Measurements from ENCODE around the gene RTCA. TPM values are rescaled to one million over a fixed set of nuclear protein-coding genes. Genes with fewer than 3 reads are reported as not detected.
A peak's percentile ranks its signal among the peaks of the same experiment; 100 is the strongest.

RTCA gene
- total RNA-seq, 1 experiment from 2014 or later: 33.6 TPM

GRCh38 chr1:100304921-100305320 is 38.9 kb downstream of the RTCA start:
- Histone ChIP-seq H3K4ac (ENCODE audit: low read depth, low read length) (no peak overlapping the region), H4K5ac (ENCODE audit: insufficient read length, low read depth, low read length) (no peak overlapping the region), H3K9me3 (ENCODE audit: control insufficient read depth, low read depth, low read length) (no peaks in the 10 kb centered on the region), H3K27me3 (ENCODE audit: insufficient read depth, low read length) (no peaks in the 10 kb centered on the region), H3K14ac (ENCODE audit: insufficient read depth, low read length) (no peak overlapping the region), H2BK12ac (ENCODE audit: insufficient read length, low read depth, low read length) (no peak overlapping the region), H2BK20ac (ENCODE audit: low read depth, low read length, poor library complexity, severe bottlenecking) (no peak overlapping the region), H3T11ph (ENCODE audit: low read length) (no peak overlapping the region), H3K4me2 (ENCODE audit: insufficient read depth, insufficient read length, low read length) (no peak overlapping the region), H3K79me2 (ENCODE audit: insufficient read depth, low read length) (no peaks in the 10 kb centered on the region), H2BK5ac (ENCODE audit: insufficient read length, low read length) (no peak overlapping the region), H2AFZ (ENCODE audit: low read length) (no peak overlapping the region), H4K91ac (ENCODE audit: insufficient read length, low read depth, low read length) (no peak overlapping the region), H3K18ac (ENCODE audit: insufficient read length, low read depth, low read length) (no peak overlapping the region), H3K79me1 (ENCODE audit: insufficient read depth, low read depth, low read length, poor library complexity, severe bottlenecking) (no peaks in the 10 kb centered on the region), H3K27ac (ENCODE audit: insufficient read length, low read depth, low read length) (no peak overlapping the region), H3K23me2 (ENCODE audit: insufficient read length, low read depth, low read length, poor library complexity, severe bottlenecking) (no peaks in the 10 kb centered on the region), H4K20me1 (ENCODE audit: control insufficient read depth, insufficient read depth, insufficient read length) (no peaks in the 10 kb centered on the region), H2BK120ac (ENCODE audit: low read depth, low read length, poor library complexity, severe bottlenecking) (no peak overlapping the region), H3K56ac (ENCODE audit: insufficient read length, low read depth, low read length) (no peak overlapping the region), H3K4me1 (ENCODE audit: insufficient read depth, low read length) (0 out of 2 replicates have a peak, but pooled peaks cover 3% of the 10 kb centered on the region), H2AK5ac (ENCODE audit: insufficient read length, low read length) (no peak overlapping the region), H2BK15ac (ENCODE audit: low read depth, low read length) (no peak overlapping the region), H3K9ac (ENCODE audit: extremely low read depth, insufficient read length, low read length) (no peak overlapping the region), H4K8ac (replicated peaks; ENCODE audit: insufficient read length, low read depth, low read length) (no peak overlapping the region), H3K23ac (ENCODE audit: insufficient read length, low read depth, low read length) (no peak overlapping the region)
- Mint-ChIP-seq H3K4me1 (peaks cover 19 to 25% of the 10 kb centered on the region in 2 experiments), H3K27ac (peak overlapping the region; percentile 15 to 83 (median 65); a peak in 6 of 7 replicates), H3K4me3 (no peak overlapping the region), H3K27me3 (ENCODE audit: low read depth) (no peaks in the 10 kb centered on the region), H3K9me3 (no peaks in the 10 kb centered on the region; a peak in 1 of 5 replicates), H3K36me3 (ENCODE audit: insufficient read depth in 1 of 3, low read depth in 3 of 3) (peaks cover 0 to 4% (median 0%) of the 10 kb centered on the region in 3 experiments; a peak in 2 of 7 replicates)
- DNase-seq: no peak
- no CpG with 5 or more reads among the region's 3 CpGs for WGBS (ENCODE audit: extremely low coverage, insufficient read length, low lambda C conversion rate)
- TF ChIP-seq CTCF (conservative IDR thresholded peaks at IDR 0.05): no peak
